ENCODE measurements around the gene TEDC2.

DNA sequence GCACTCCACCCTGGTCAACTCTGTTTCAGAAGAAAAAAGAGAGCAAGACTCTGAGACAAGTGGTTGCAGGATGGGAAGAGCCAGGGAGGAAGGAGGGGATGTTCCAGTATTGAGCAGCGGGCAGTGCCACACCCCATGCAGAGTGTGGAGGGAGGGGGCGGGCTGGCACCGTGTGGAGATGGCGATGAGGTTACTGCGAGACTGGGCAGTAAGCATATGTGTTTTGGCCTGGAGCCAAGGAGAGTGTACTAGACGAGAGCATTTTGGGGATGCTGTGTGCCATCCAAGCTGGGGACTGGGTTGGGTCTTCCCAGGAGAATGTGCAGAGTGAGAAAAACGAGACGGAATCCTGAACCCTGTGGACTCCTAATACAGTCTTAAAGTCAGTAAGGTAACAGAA, 18.4 kb downstream of the TEDC2 start:
- TF ChIP-seq CTCF (IDR thresholded peaks at IDR 0.05), result no peak
- TF ChIP-seq POLR2AphosphoS5 (IDR thresholded peaks at IDR 0.05; ENCODE audit: insufficient read depth in 1 of 2, low read depth in 1 of 2), result no peak
- TF ChIP-seq POLR2A (IDR thresholded peaks at IDR 0.05), result no peak

All from vagina (tissue), 2 donors.